Activated naive CD4-positive, alpha-beta T cell treated with anti-CD3 and anti-CD28 coated beads, Interleukin-2, amount 50 U/mL, for 72 hours (primary cell): Measurements from ENCODE around the gene AGBL3. TPM values are rescaled to one million over a fixed set of nuclear protein-coding genes. Genes with fewer than 3 reads are reported as not detected.
A peak's percentile ranks its signal among the peaks of the same experiment; 100 is the strongest.

Source experiments
- ATAC-seq, 2 donors: fragments of 150-1000 bp; cut with Tn5 transposase; 2 replicates each; pipeline ENCODE4 v1.10.0; 2021; ENCODE audit warnings: mild to moderate bottlenecking in 2 of 2, moderate library complexity in 2 of 2
- DNase-seq, 2 donors: peaks; one replicate each; pipeline ENCODE4 v3.0.0; 2021 to 2022; ENCODE audit warnings: low spot score in 2 of 2
- H3K27ac Mint-ChIP-seq, 2 donors: one replicate each; pipeline ENCODE4 v1.8.0; 2022; ENCODE audit warnings: mild to moderate bottlenecking in 2 of 2, mixed read lengths in 2 of 2
- H3K36me3 Mint-ChIP-seq, 2 donors: one replicate each; pipeline ENCODE4 v1.8.0; 2022; ENCODE audit warnings: mixed read lengths in 2 of 2
- H3K9me3 Mint-ChIP-seq, 2 donors: one replicate each; pipeline ENCODE4 v1.8.0; 2022; ENCODE audit warnings: mixed read lengths in 2 of 2
- total RNA-seq, 2 donors: library from RNA; stranded (reverse); gene quantifications; one replicate each; pipeline ENCODE4 v1.2.3, GENCODE V29; 2022

AGBL3 gene
- total RNA-seq, 2 donors from 2014 or later = 2.3 to 2.4 TPM

- peaks cover 0 to 9% of the 10 kb centered on the region in 2 donors for H3K9me3 Mint-ChIP-seq
- peak; percentile 82 to 89 for ATAC-seq
- peak in 1 of 2 donors; percentile 54 for DNase-seq
- peaks cover 26 to 35% of the 10 kb centered on the region in 2 donors for H3K36me3 Mint-ChIP-seq
- peak within 1 kb of the TSS; percentile 92 to 94 for H3K27ac Mint-ChIP-seq
These were observed 161.8 kb downstream of the AGBL3 start, which contains the start of gene TMEM140 for GRCh38 chr7:135147899-135148721. Gene TMEM140, plus strand, starts transcription at chr7:135148072. Its CDS starts 16,370 bp downstream, at chr7:135164442.

DNA sequence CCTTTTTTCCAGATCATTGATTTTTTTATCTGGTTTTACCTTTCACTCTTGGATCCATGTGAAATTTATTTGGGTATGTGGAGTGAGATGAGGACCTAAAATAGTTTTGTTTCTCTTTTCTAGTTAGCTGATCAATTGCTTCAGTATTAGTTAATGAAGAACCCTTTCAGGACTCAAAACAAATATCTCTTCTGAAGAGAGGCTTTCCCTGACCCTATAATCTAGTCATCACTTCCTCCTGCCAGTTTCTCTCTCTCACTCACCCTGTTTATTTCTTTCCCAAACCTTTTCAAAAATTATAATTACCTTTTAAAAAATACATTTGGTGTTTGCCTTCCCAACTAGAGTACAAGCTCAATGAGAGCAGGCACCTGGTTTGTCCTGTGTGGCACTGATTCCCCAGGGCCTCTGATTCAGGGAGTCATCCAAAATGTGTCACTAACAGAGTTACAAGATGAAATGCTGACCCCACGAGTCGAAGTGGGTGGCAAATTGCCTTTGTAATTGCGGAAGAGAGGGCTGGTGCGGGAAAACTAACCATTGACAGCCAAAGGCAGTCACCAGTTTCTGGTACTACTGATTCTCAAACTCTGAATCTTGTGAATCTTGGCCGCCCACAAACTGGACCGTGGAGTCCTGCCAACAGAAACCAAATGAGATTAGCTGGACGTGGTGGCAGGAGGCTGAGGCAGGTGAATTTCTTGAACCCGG is 163.9 kb downstream of the AGBL3 start:
- Mint-ChIP-seq H3K36me3 (peaks cover 36 to 51% of the 10 kb centered on the region in 2 donors), H3K9me3 (peaks cover 6 to 20% of the 10 kb centered on the region in 2 donors), H3K27ac (peak overlapping the region in 1 of 2 donors; percentile 62)
- no peak for ATAC-seq
- no peak for DNase-seq

DNA sequence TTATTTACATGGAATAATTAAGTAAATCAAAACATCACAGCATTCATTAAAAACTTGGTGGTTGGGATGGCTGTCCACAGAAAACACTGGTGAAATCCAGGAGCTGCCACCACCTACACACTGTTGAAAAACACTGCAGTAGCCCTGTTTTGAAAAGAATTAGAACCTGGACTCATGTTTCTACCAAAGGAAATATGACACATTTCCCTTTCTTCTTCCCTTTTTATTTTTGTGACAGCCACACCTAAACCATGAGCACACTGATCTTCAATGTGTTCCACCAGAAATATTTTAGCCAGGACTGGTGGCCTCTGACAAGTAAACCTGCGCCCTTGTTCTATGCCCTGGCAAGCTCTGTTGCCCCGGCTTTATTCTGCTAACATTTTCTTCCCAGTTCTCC is 164.8 kb downstream of the AGBL3 start:
- Mint-ChIP-seq H3K27ac (peak overlapping the region in 1 of 2 donors; percentile 60), H3K36me3 (peaks cover 43 to 60% of the 10 kb centered on the region in 2 donors), H3K9me3 (peaks cover 11 to 27% of the 10 kb centered on the region in 2 donors)
- no peak for ATAC-seq
- no peak for DNase-seq

DNA sequence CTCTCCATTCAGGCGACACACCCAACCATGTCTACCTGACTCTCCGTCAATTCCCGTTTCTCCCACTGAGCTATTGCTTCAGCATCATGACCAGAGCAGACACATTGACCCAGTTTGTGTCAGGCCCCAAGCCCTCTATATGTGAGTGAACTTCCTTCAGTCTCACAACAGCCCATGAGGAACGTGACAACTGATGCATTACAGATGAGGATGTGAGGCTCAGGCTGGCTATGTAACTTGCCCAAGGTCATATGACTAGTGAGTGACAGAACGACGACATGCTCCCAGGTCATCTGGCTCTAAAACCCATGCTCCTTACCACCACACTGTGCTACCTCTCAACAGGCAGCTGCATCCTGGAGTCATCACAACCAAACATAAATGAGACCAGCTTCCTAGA is 165.2 kb downstream of the AGBL3 start:
- DNase-seq (no peak), ATAC-seq (no peak)
- peaks cover 47 to 64% of the 10 kb centered on the region in 2 donors for H3K36me3 Mint-ChIP-seq
- peak overlapping the region in 1 of 2 donors; percentile 60 for H3K27ac Mint-ChIP-seq
- H3K9me3 Mint-ChIP-seq = peaks cover 15 to 31% of the 10 kb centered on the region in 2 donors

- ATAC-seq (no peak), DNase-seq (no peak)
- Mint-ChIP-seq H3K36me3 (peaks cover 56 to 73% of the 10 kb centered on the region in 2 donors), H3K27ac (no peak overlapping the region), H3K9me3 (peaks cover 24 to 39% of the 10 kb centered on the region in 2 donors)
These were observed 166.1 kb downstream of the AGBL3 start for GRCh38 chr7:135152442-135152841.

GRCh38 chr7:135154734-135155133 is 168.4 kb downstream of the AGBL3 start:
- Mint-ChIP-seq H3K27ac (no peak overlapping the region), H3K36me3 (peaks cover 52 to 78% of the 10 kb centered on the region in 2 donors), H3K9me3 (peaks cover 24 to 47% of the 10 kb centered on the region in 2 donors)
- ATAC-seq (no peak), DNase-seq (no peak)

DNA sequence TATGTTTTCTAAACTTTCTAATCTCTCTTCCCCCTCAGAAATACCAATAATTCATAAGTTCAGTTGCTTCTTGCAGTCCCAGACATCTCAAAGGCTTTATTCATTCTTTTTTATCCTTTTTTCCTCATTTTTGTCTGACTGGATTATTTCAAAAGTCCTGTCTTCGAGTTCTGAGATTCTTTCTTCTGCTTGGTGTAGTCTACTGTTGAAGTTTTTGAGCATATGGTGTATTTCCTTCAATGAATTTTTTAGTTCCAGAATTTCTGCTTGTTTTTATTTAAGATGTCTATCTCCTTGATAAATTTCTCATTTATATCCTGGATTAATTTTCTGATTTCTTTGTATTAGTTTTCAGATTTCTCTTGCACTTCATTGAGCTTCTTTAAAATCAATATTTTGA is 170.0 kb downstream of the AGBL3 start:
- Mint-ChIP-seq H3K9me3 (peaks cover 24 to 51% of the 10 kb centered on the region in 2 donors), H3K36me3 (peaks cover 56 to 83% of the 10 kb centered on the region in 2 donors), H3K27ac (no peak overlapping the region)
- DNase-seq (no peak), ATAC-seq (no peak)

GRCh38 chr7:135158141-135158655 is 171.9 kb downstream of the AGBL3 start:
- DNase-seq = no peak
- peaks cover 59 to 88% of the 10 kb centered on the region in 2 donors for H3K36me3 Mint-ChIP-seq
- no peak for ATAC-seq
- peak overlapping the region; percentile 37 to 44 for H3K27ac Mint-ChIP-seq
- peaks cover 33 to 60% of the 10 kb centered on the region in 2 donors for H3K9me3 Mint-ChIP-seq

DNA sequence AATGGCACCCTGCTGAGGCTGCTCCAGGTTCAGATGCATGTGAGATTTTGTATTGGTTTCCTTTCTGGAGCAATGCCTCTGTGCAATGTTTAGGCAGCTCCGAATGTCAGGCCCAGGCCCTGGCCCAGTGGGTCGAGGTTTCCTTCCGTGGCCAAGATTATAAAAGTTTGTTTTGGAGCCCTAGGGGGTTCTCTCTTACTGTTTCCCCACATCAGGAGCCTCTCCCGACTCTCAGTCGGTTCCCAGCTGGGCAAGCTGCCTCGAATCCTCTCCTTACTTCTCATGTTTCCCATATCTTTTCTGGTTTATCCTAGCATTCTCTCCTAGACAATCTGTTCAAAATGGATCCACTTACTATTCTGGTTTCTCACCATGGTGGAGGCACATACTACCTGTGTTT is 172.6 kb downstream of the AGBL3 start:
- no peak for ATAC-seq
- peaks cover 55 to 84% of the 10 kb centered on the region in 2 donors for H3K36me3 Mint-ChIP-seq
- peak overlapping the region; percentile 73 to 83 for H3K27ac Mint-ChIP-seq
- no peak for DNase-seq
- peaks cover 33 to 56% of the 10 kb centered on the region in 2 donors for H3K9me3 Mint-ChIP-seq

GRCh38 chr7:135159359-135160085 is 173.2 kb downstream of the AGBL3 start:
- peaks cover 33 to 51% of the 10 kb centered on the region in 2 donors for H3K9me3 Mint-ChIP-seq
- peak overlapping the region; percentile 73 to 83 for H3K27ac Mint-ChIP-seq
- H3K36me3 Mint-ChIP-seq = peaks cover 48 to 82% of the 10 kb centered on the region in 2 donors
- DNase-seq (no peak), ATAC-seq (peak in 1 of 2 donors; percentile 30)

DNA sequence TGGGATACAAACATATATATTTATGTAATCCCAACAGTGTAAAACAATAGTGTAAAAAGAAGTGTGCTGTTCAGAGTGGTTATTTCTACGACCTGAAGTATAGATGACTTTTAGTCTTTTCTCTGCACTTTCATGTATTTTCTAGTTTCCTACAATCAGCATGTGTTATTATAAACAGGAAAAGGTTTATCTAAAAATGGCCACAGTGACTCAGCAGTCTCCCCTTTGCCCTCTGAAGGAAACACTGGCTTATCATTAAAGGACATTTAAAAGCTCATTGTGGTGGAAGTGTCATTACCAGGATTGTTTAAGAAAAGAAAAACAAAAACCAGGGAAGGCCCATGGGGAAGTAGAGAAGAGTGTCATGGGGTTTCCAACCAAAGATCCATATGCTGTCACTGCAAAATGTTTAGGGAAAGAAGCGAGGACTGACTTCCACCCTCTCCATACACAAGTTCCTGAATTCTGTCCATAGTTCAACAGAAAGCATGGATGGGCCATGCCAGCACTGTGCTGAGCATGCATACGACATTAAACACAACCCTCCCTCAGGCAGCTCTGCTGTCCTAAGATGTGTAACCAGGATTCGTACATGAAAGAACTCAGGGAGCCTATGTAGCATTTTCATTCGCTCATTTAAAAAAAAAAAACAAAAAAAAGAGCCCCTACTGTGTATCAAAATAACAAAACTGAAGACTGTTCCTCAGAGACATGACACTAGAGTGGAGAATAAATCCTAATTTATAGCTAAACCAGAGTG is 174.0 kb downstream of the AGBL3 start:
- H3K9me3 Mint-ChIP-seq = peaks cover 26 to 45% of the 10 kb centered on the region in 2 donors
- no peak for DNase-seq
- H3K36me3 Mint-ChIP-seq = peaks cover 44 to 80% of the 10 kb centered on the region in 2 donors
- peak in 1 of 2 donors; percentile 23 for ATAC-seq
- peak overlapping the region; percentile 83 to 95 for H3K27ac Mint-ChIP-seq

DNA sequence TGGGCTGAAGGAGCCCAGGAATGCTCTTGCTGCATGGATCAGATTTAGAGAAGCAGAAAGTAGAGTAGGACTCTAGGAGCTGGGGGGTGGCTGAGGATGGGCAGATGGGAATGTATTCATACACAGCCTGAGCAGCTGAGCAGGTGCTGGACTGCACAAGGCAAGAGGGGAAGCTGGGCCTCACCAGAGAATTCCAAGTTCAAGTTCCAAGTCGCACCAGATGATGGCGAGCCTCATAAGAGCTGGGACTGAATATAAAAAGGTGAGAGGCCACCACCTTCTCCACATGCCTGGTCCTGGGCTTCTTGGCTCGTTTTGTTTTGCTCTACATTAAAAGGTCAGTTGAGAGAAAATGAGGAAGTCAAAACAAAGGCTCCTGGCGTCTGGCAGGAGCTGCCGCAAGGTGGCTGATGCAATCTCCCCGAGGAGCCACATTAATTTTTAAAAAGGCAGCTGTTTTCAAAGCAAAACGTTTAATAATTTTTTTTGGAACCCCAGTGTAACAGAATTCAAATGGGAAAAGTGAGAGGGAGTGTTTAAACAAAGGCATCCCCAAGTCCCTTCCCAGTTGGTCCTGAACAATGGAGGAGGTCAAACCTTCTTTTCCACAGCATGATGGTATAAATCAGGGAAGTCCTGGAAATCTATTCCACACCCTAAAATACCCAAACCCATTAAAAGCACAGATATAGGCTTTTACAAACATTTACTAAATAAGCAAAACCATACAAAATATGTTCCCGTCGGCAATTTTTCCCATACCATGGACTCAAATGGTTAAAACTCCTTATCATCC is 174.7 kb downstream of the AGBL3 start:
- H3K9me3 Mint-ChIP-seq = peaks cover 23 to 39% of the 10 kb centered on the region in 2 donors
- DNase-seq = no peak
- H3K36me3 Mint-ChIP-seq = peaks cover 38 to 79% of the 10 kb centered on the region in 2 donors
- ATAC-seq = no peak
- H3K27ac Mint-ChIP-seq = peak overlapping the region; percentile 83 to 95

DNA sequence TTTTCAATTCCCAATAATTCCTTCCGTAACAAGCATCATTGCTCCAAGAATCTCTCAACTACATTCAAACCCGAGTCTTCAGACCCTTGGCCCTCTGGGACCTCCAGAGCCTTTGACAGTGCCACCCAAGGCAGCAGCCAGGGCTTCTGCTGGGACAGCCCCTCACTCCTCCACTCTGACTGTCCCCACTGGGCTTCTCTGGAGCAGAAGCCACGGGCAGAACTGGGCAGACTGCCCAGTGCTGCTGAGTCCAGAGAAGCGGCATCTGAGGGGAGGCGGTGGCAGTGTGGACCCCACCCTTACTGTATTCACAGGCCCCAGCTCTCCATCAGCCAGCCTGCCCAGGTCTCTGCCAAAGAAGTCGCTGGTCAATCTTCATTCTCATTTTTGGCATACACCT is 175.4 kb downstream of the AGBL3 start:
- DNase-seq = no peak
- H3K9me3 Mint-ChIP-seq = peaks cover 16 to 33% of the 10 kb centered on the region in 2 donors
- H3K36me3 Mint-ChIP-seq = peaks cover 32 to 77% of the 10 kb centered on the region in 2 donors
- ATAC-seq = no peak
- peak overlapping the region; percentile 83 to 95 for H3K27ac Mint-ChIP-seq

DNA sequence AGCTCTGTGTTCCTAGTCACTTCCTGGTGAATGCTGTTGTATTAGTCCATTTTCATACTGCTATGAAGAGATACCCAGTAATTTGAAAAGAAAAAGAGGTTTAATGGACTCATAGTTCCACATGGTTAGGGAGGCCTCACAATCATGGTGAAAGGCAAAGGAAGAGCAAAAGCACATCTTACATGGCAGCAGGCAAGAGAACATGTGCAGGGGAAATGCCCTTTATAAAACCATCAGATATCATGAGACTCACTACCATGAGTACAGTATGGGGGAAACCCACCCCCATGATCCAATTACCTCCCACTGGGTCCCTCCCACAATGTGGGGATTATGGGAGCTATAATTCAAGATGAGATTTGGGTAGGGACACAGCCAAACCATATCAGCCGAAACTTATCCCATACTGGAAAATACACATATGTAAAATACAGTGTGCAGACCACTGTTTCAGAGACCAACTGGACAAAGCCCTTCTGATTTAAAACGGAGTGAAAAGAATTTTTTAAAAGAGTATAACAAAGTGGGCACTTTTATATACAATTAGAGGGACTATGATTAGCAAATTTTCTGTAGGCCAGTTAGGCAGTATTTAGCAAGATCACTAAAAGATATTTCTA is 176.2 kb downstream of the AGBL3 start:
- peaks cover 28 to 77% of the 10 kb centered on the region in 2 donors for H3K36me3 Mint-ChIP-seq
- H3K27ac Mint-ChIP-seq = peak overlapping the region; percentile 57 to 83

More for the DNA sequence above, 176.2 kb downstream of the AGBL3 start:
- ATAC-seq (no peak), DNase-seq (no peak)
- peaks cover 9 to 26% of the 10 kb centered on the region in 2 donors for H3K9me3 Mint-ChIP-seq
